Erythroblast (primary cell): ENCODE measurements around the gene METRN.

Source experiments
- GATA1 ChIP-seq: IDR thresholded peaks from 2 replicates; pipeline ENCODE4 v1.6.1; 2011; ENCODE audit warnings: low read depth, mild to moderate bottlenecking, control low read depth, low read length, moderate library complexity
- POLR2A ChIP-seq: IDR thresholded peaks from 2 replicates; pipeline ENCODE4 v1.6.1; 2011; ENCODE audit warnings: mild to moderate bottlenecking, low read length

DNA sequence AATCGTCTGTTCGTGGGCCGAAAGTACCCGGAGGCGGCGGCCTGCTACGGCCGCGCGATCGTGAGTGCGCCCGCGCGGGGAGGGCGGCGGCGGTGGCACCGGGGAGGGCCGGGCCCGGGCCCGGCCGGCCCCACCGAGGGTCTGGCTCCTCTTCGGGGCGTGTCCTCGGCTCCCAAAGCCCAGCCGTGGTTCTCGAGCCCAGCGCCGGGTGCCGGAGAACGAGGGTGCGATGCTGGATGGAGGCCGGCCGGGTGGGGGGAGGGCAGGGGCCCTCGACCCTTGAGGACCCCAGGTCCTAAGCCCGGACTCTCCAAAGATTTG is 34.3 kb upstream of the METRN start:
- no peak for TF ChIP-seq POLR2A
- no peak for TF ChIP-seq GATA1
